ENCODE results near the gene NSG2.
"Not testable (repeated sequence)": the region's sequence is repeated elsewhere in the genome, so short reads cannot be mapped to it uniquely, and the experiment has no call there.

Gene NSG2

GRCh38 chr5:174063082-174063756 is 17.7 kb downstream of the NSG2 start:
- no peak for DNase-seq

DNA sequence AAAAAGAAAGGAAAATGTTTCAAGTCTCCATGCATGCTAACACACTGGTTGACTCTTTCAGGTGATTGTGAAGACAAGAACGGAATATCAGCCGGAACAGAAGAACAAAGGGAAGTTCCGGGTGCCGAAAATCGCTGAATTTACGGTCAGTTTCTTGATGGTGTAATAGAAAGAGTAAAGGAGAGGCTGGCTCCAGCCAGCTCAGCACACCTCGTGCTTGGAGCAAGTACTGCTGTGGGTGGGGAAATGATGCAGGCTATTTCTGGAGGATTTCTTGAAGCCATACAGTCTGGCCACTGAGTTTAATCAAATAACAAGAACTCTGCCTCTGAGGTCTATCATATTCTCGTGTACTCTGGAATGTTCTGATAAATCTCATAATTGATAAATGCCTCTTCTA is 18.7 kb downstream of the NSG2 start:
- DNase-seq, result no peak

- DNase-seq, result no peak
Measured at GRCh38 chr5:174065528-174066197, 20.2 kb downstream of the NSG2 start.

DNA sequence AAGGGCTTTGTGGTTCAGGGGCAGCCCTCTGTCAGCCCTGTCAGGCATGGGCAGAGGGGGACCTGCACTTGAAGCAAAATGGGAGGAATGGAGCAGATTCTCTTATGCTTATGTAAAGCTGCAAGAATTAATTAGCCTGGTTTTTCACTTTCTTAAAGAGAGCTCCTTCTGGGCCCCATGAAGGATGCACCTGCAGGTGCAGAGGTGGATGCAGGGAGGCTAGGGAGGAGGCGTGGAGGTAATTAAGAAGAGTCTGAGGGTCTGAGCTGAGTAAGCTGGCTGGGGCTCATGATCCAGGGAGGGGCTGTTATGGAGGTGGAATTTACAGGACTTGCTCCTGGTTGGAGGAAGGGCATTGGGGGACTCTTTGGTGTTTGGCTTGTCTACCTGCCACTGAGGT is 22.0 kb downstream of the NSG2 start:
- DNase-seq, result no peak

GRCh38 chr5:174071484-174071883 is 26.0 kb downstream of the NSG2 start:
- no peak for DNase-seq

DNA sequence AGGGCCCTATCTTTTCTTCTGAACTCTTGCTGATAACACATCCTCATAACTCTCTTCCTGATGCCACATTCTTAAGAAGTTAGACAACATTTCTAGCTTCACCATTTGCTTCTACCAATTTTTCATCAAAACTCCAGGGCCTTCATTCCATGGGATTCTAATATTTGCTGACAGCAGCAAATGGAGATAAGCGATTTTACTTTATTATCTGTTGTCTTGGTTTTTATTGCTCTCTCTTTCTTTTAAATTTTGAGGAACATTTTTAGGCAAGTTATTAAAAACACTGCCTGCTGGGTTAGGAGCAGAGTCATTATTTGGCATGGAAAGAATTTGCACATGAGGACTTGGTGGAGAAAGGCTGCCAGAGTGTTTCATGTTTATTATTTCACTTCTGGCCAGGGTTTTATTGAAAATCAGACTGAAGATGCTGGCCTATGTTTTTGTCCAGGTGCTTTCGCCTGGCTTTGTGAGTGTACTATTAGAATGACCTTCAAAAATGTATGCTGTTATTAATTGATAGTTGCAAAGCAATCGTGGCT is 27.7 kb downstream of the NSG2 start:
- DNase-seq, result no peak

GRCh38 chr5:174074369-174074768 is 28.9 kb downstream of the NSG2 start:
- no peak for DNase-seq

- DNase-seq, result no peak
Measured at GRCh38 chr5:174078416-174078815, 32.9 kb downstream of the NSG2 start.

GRCh38 chr5:174082286-174082685 is 36.8 kb downstream of the NSG2 start:
- no peak for DNase-seq

GRCh38 chr5:174083056-174083827 is 37.7 kb downstream of the NSG2 start:
- no peak for DNase-seq

GRCh38 chr5:174084691-174085154 is 39.2 kb downstream of the NSG2 start:
- no peak for DNase-seq

GRCh38 chr5:174086751-174087150 is 41.2 kb downstream of the NSG2 start:
- no peak for DNase-seq

DNA sequence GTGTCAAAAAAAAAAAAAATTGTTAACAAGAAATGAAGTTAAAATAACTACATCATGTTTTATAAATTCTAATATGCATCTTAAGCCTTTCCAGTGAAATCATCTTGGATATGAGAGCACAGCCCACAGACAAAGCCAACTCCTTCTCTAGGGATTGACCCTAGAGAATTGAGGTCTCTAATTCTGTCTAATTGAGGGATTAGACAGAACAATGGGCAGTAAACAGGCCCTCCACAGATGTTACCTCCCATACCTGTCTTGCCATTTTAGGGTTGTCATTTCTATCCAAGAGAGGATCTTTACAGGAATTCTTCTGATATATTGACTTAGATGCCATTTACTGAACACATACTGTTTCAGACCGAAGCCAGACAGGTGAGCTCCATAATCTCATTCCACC is 42.3 kb downstream of the NSG2 start:
- DNase-seq, result no peak

GRCh38 chr5:174090129-174090528 is 44.6 kb downstream of the NSG2 start:
- no peak for DNase-seq

- no peak for DNase-seq
Measured at GRCh38 chr5:174093123-174093522, 47.6 kb downstream of the NSG2 start.

GRCh38 chr5:174094857-174095606 is 49.5 kb downstream of the NSG2 start:
- no peak for DNase-seq

- DNase-seq, result no peak
Measured at GRCh38 chr5:174096619-174097018, 51.1 kb downstream of the NSG2 start.

DNA sequence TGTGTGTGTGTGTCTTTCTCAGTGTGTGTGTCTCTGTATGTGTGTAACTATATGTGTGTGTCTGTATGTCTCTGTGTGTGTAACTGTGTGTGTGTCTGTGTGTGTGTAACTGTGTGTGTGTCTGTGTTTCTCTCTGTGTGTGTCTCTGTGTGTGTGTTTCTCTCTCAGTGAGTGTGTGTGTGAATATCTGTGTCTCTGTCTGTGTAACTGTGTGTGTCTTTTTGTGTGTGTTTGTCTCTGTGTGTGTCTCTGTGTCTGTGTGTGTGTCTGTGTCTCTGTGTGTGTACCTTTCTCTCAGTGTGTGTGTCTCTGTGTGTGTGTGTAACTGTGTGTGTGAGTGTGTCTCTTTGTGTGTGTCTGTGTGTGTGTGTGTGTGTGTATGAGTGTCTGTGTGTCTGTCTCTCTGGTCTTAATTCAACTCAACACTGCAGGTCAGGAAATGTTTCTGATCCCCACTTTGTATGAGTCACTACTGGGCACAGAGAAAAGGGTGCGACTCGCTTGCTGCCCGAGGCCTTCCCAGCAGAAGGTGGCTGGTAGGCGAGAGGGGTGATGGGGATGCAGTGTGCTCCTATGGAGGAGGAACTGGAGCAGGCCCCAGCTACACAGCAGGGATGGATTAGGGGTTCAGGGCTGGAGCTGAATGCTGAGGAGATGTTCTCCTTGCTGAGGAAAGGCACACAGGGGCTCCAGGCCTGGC is 52.1 kb downstream of the NSG2 start:
- DNase-seq, result no peak

- no peak for DNase-seq
Measured at GRCh38 chr5:174098694-174099093, 53.2 kb downstream of the NSG2 start.

DNA sequence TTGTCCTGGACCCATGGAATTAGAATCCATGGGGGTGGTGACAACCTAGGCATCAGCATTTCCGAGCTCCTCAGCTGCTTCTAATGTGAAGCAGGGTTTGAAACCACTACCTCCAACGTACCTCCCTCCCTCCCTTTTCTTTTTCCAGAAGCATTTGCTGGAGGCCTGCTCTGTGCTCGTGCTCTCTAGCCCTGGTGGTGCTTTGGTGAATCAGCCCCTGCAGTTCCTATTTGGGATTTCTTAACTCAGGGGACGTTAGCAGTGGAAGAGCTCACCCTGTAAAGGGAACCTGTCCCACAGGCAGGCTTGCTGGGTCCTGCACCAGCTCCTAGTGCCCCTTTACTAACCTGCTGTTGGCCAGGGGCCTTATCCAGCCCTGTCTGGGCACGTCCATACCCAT is 55.0 kb downstream of the NSG2 start:
- DNase-seq, result no peak

DNA sequence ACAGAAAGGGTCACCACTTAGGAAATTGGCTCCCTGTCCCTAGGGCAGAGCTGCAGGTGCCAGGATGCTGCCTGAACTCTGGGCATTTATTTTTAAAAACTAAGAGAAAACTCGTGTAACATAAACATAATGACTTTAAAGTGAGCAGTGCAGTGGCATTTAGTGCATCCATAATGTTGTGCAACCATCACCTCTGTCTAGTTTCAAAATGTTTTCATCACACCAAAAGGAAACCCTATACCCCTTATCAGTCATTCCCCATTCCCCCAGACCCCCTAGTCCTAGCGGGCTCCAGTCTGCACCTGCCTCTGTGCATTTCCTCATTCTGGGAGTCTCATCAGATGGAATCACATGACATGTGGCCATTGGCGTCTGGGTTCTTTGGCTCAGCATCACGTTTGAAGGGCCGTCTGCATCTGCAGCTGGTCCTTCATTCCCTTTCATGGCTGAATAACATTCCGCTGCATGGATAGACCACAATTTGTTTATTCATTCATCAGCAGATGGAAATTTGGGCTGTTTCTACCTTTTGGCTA is 55.8 kb downstream of the NSG2 start:
- no peak for DNase-seq

- DNase-seq, result not testable (repeated sequence)
Measured at GRCh38 chr5:174102574-174102973, 57.1 kb downstream of the NSG2 start.
